GM21447 (cell line): ENCODE measurements around the gene DDX24.

Source experiments
- ATAC-seq: cut with Tn5 transposase; IDR thresholded peaks from one replicate; pipeline ENCODE4 v1.9.1; 2021; ENCODE audit not compliant: unreplicated experiment

Gene DDX24

DNA sequence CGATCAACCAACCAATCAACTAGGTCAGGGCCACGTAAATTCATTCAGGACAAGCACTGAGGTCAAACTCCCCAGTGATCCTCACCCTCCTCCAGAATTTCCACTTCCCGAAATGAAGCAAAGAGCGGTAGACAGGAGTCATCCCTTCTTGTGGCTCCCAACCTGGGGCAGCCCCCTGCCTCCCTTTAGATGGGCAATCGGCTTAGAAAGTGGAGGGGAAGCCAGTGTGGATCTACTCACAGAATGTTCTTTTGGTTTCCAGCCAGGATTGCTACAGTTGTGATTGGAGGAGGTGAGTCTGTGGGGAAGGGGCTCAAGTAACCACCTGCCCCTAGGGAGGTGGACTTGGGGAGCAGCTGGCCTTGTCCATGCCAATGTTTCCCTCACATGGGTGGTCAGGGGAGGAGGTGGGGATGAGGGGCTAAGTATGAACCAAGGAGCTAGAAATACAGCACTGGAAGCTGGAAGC lies 33.6 kb upstream of the DDX24 start:
- ATAC-seq: no peak

DNA sequence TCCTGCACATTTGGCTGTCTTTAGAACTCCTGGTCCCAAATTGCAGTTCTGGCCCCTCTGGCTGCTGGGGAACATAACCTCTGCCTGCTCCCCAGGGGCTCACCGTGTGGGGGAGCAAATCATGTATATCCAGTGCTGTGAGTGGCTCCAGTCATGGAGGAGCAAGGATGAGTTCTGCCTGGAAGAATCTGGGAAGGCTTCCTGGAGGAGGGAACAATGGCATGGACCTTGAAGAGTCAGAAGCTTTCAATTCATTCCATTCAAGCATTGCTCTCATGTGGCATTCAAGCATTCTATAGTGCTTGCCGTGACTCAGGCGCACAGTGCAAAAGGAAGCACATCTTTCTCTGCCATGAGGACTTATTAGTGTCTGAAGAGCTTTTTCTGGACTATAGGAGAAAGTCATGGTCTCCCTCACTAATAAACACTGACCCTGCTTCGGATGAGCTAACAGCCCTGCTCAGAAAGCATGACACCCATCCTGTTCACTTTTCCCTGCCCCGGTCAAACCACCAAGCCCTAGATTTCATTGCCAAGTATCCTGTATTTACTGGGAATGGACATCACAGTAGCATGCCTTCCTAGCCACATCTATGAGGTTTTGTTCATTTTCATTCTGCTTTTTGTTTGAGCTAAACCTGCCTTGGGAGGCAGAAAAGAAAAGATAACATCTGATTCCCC lies 33.0 kb upstream of the DDX24 start:
- ATAC-seq: no peak

DNA sequence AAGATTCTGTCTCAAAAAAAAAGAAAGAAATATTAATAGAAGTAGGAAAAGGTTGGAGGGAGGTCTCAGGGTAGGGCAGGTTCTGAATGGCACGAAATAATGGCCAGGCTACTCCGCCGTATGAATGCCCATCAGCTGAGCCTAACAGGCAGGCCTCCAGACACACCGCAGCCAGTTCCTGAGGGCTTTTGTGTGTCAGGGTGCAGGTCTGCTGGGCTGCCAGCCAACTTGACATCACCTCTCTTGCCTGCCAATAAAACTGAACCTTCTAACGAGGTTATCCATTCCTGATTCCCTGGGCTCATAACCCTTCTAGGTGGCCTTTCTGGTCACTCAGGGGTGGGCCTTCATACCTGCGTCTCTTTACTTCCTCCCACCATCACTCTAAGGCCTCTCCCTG lies 32.5 kb upstream of the DDX24 start:
- ATAC-seq: no peak

DNA sequence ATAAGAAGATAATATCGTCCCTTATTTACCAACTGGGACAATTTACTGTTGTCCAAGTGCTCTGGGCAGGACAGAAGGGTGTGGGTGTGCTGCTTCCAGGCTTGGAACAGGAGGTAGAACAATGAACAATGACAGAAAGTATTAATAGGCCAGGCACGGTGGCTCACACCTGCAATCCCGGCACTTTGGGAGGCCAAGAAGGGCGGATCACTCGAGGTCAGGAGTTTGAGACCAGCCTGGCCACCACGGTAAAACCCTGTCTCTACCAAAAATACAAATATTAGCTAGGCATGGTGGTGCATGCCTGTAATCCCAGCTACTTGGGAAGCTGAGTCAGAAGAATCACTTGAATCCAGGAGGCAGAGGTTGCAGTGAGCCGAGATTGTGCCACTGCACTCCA lies 32.1 kb upstream of the DDX24 start:
- no peak for ATAC-seq

DNA sequence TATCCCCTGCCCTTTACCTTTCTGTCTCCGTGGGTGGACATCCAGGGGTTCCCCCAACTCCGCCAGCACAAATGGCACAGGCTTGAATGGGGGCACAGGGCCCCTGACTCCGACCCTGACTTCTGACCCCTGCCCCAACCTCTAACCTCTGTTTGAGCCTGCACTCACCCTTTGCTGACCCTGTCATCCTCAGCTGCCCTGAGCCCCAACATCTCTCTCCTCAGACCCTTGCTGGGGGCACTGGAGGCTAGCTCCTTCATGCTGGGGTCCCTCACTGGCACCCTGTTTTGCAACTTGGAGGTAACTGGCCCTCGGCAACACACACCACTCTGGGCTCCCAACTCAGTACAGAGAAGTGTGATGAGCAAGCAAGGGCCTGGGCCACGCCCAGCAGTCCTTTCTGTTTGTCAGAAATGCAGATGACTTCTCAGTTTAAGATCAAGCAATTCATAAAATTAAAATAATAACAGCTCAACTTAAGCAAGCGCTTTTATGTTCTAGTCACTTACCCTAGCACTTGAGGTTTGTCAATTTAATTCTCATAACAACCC lies 31.6 kb upstream of the DDX24 start:
- ATAC-seq: no peak

DNA sequence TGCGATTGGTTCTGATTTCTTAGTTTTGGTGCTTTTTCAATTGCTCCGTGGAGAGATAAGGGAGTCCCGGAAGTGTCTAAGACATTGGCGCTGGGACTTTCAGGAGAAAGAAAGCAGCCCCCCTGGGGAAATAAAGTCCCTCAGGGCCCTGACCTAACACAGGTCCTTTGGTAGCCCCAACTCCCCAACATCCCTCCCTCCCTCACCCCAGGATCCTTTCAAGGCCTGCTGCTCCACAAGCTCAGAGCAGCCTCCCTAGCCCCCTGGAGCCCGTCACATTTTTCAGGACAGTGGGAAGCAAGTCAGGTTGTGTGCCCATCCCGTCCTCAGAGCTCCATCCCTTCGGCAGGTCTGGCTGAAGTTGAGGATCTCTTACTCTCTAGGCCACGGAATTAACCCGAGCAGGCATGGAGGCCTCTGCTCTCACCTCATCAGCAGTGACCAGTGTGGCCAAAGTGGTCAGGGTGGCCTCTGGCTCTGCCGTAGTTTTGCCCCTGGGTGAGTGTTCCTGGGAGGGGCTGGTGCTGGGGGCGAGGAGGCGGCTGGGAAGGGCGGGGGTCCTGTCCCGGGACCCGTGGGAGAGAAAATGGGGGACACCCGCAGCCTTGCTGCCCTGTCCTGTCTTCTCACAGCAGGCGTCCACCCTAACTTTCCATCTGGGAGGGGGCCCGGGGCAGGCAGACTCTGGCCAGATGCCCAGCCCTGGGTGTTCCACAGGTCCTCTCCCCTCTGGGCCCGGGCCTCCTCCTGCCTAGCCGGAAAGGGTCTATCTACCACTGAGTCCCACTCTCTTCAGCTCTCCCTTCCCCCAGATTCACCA lies 30.5 kb upstream of the DDX24 start:
- no peak for ATAC-seq

DNA sequence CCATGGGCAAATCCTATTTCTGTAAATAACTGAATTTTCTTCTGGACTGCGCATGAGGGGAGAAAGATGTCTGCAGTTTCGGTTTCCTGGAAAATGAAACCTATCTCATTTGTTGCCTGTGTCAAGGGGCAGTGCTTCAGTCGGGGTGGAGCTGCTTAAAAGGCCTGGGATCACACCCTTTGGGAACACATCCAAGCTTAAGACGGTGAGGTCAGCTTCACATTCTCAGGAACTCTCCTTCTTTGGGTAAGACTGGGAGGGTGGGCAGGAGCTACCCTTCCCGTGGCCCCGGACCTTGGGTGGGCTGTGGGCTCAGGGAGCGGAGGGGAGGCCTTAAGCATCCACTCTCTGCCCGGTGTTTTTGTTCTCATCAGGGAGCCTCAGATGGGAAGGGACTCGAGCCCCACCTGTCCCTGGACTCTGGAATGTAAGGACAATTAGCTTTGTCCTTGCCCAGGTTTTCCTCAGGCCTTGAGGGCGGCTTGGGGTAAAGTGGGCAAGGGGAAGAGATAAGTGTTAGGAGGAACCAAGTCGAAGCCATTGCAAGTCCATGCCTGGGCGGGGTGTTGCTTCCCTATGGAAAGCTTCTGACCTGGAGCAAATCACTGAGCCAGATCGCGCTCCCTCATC lies 29.7 kb upstream of the DDX24 start, which contains the start of gene IFI27:
TSS of gene IFI27 (plus strand) at position 185 of the 630 bp plus-strand sequence.
- no peak for ATAC-seq

DNA sequence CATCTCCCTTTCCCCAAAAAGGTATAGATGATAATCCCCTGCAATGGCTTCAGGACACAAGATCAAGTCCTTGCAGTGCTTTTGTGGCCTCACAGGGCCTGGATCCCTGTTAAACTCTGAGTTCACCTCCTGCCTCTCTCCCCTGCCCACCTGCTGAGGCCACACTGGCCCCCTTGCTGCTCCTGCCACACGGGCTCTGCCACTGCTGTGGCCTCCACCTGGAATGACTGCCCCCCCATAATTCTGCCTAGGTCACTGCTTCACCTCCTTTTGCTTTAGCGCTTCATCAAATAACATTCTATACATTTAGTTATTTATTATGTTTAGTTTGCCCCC lies 28.9 kb upstream of the DDX24 start:
- ATAC-seq: no peak

DNA sequence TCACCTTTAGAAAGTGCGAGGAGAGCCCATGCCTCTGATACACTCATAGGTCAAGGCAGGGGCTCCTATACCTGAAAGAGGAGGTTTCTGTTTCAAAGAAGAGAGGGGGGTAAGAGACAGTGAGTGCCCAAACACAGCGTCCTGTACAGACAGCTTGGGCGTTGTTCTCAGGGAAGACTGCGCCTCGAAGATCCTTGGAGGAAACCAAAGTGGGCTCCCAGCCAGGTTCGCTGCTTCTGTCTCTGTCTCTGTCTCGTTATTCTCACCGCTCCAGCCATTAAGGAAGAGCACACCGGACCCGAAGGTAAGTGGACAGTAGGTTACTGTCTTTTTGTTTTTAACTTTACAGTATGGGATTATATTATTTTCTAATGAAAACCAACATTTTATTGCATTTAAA lies 23.7 kb upstream of the DDX24 start:
- no peak for ATAC-seq

DNA sequence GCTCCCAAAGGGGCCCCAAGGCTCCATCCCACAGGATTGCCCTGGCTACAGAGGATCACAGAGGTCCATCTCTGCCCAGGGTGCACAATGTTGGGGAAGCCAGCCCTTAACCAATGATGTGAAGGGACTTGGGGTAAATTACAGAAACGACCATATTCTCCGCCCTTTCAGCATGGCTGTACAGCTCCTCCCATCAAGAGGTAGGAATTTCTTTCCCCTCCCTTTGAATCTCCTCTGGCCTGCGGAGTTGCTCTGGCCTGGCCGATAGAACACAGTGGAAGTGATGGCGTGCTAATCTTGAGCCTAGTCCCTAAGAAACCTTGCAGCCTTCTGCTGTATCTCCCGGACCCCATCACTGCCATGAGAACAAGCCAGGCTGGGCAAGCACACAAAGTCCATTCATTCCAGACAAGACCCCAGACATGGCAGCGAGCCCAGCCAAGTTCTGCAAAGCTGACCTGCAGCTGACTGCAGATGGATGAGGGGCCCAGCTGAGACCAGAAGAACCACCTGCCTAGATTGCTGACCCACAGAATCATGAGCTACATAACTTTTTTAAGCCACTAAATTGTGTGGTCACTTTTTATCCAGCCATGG lies 22.6 kb upstream of the DDX24 start:
- no peak for ATAC-seq

DNA sequence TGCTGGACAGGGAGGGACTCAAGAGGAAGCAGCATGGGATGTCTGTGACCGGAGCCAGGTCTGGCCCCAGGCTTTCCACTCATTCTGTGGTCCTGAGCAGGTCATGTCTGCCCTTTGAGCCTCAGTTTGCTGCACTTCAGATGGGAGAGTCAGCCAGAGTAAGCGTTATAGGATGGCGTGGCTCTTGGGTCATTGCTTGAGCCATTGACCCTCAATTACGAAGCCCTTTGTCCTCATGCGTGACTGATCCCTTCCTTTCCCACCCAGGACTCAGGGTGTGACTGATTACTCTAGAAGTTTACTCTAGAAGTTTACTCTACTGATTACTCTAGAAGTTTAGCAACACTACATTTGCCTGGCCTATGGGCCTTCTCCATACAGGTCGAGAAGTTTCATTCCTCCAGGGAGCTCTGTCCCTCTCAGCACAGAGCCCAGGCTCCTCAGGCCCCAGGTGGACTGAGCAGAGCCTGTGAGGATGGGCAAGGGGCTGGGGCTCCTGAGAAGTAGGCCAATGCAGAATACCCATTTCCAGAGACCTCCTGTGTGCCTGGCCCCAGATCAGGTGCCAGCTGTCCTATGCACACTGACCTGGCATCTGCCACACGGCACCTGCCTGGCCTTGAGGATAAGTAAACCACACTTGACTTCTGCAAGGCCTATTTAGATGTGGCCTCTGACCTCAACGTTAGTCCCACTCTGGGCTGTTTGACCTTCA lies 21.9 kb upstream of the DDX24 start:
- no peak for ATAC-seq

DNA sequence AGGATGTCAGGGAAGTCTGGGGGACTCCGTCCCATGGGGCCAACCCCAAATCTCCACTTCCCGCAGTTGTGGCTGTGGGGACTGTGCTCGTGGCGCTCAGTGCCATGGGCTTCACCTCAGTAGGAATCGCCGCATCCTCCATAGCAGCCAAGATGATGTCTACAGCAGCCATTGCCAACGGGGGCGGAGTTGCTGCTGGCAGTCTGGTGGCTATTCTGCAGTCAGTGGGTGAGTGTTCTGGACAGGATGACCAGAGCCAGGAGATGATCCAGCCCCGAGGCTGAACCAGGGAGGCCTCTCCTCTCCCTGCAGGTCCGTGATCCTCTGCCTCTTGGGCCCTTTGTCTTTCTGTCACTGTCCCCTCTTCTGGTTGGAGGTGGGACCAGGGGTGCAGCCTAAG lies 20.7 kb upstream of the DDX24 start:
- no peak for ATAC-seq

DNA sequence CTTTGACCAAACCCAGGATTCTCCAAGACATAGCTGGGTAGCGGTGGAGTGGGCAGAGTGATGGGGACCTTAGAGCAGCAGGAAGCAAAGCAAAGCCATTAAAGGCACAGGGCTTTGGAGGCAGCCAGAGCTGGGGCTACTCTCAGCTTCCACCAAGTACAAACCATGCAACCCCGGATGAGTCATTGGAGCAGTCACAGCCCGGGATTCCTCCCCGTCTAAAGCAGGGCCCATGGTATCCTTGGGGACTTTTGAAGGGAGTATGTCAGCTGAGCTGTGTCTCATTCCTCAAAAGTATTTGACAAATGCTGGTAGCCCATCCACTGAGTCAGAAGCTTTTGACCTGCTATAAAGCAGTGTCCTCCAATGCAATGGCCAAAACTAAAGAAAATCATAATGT lies 19.8 kb upstream of the DDX24 start:
- ATAC-seq: no peak

DNA sequence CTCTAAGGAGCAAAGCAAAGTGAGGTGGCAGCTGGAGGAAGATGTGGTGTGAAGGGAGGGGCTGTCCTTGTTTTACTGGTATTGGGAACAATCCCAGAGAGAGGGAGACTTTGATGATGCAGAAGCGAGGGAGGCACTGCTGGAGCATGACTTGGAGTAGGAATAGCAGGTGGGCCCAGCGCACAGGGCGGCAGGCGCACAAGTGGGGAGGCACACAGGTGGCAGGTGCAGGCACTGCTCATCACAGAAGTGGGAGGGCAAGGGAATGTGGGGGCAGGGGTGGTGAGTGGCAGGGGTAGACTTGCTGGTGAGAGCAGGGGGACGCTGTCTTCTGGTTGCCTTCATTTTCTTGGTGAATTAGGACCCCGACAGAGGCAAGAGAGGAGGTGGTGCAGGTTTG lies 18.0 kb upstream of the DDX24 start:
- no peak for ATAC-seq

DNA sequence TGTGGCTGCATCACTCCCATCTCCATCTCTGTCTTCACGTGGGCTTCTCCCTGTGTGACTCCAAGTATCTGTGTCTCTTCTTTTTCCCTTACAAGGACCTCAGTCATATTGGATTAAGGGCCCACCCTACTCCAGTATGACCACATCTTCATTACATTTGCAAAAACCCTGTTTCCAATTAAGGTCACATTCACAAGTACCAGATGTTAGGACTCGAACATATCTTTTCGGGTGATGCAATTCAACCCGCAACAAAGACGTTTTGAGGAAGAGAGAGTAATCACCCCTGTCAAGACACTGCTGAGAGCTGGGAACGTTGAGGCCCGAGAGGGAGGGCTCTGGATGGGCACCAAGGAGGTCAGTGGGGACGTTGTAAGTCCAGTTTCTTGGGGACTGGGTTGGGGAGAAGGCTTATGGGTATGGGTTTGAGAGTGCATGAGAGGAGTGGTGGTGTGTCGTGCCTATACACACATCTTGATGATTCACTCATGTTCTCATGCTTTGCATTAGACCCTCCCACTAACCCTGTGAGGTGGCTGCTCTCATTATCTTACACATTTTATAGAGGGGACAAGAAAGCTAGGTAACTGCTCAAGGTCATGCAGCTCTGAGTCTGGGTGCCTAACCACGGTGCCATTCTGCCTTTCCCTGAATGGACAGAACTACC lies 17.5 kb upstream of the DDX24 start:
- no peak for ATAC-seq

DNA sequence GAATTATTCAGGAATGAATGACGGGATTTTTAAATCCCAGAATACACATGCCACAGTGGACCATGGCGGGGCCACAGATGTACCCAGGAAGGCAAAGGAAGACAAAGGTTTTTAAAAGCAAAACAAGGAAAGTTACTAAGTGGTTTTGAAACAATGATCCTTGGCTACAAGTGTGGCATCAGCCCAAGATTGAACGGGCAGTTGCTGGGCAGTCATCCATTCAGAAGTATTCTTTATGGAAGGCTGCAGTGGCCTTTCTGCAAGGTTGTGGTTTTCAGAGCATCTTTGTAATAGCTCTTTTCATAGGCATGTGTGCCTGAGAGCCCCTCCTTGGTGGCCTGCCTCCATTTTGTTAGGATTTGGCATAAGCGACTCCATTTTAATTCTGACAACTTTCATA lies 16.1 kb upstream of the DDX24 start:
- ATAC-seq: no peak

DNA sequence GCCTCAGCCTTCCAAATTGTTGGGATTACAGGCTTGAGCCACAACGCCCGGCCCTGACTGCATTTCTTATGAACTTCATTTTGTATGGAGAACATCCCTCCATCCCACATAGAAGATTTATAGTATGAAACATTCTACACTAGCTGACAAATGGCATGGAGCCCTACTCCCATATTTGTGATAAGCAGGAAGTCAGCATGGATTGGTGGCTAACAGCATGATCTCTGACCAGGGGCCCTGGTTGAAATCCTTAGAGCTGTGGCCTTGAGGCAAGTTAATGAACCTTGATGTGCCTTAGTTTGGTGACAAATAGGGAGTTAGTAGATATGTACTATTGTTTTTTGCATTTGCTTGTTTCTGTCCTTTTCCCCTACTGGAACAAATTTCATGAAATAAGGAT lies 12.4 kb upstream of the DDX24 start:
- no peak for ATAC-seq

DNA sequence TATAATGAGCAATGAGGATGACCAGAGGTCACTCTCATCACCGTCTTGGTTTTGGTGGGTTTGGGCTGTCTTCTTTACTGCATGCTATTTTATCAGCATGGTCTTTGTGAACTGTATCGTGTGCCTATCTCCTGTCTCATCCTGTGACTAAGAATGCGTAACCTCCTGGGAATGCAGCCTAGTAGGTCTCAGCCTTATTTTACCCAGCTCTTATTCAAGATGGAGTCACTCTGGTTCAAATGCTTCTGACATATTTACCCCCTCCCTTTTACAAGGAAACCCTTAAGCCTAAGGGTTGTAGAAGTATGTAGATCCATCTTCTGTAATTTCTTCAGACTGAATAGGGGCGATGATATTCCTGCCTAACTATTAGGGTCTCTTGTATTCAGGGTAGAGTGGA lies 8.5 kb upstream of the DDX24 start:
- ATAC-seq: no peak

DNA sequence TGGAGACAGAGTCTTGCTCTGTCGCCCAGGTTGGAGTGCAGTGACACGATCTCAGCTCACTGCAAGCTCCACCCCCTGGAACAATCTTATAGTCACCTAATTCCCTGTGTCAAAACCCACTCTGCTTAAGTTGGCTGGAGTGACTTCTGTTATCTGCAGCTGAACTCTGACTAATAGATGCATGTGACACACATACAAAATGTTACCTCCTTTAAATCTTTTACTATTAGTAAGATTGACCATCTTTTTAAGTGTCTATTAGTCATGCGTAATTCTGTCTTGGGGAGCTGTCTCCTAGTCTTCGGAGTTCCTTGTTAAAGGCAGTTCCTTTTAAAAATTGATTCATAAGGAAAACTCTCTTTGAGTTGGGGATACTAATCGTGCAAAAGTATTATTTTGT lies 7.5 kb upstream of the DDX24 start:
- no peak for ATAC-seq

DNA sequence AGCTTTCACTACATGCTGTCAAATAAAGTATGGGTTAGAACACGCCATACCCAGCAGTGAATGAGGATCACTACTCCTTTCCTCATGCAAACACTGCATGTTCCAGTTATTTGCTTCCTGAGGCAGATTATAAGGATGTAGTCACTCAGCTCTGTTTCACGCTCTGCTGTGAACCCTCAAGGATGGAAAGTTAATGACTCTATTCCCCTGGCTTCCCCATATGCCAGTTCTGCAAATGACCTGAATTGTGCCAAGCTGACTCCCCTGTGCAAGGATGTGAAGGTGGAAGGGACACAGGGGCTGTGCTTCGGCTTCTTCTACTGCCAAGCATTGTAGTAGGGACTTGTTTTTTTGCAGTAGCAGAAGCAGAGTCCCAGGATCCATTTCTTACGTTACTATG lies 6.9 kb upstream of the DDX24 start:
- ATAC-seq: no peak
